SJSA1 (cell line): Measurements from ENCODE around the gene HLA-DOB. TPM values are rescaled to one million over a fixed set of nuclear protein-coding genes. Genes with fewer than 3 reads are reported as not detected.
"Not testable (repeated sequence)": the region's sequence is repeated elsewhere in the genome, so short reads cannot be mapped to it uniquely, and the experiment has no call there.

Experiments
- DNase-seq, 2 experiments: peaks; one replicate each; pipeline ENCODE4 v3.0.0-alpha.2; 2015 to 2020; ENCODE audit warnings: low spot score in 2 of 2, low read depth in 1 of 2
- H3K27ac ChIP-seq: fragments of 250-450 bp; sonication (Bioruptor Pico); 2 replicates; pipeline ENCODE4 v1.5.1; 2020; ENCODE audit warnings: mild to moderate bottlenecking, moderate library complexity
- H3K27me3 ChIP-seq: fragments of 250-450 bp; sonication (Bioruptor Pico); replicated peaks from 2 replicates; pipeline ENCODE4 v1.5.1; 2020; ENCODE audit warnings: mild to moderate bottlenecking, moderate library complexity
- H3K36me3 ChIP-seq: fragments of 250-450 bp; sonication (Bioruptor Pico); 2 replicates; pipeline ENCODE4 v1.5.1; 2020; ENCODE audit warnings: mild to moderate bottlenecking
- H3K4me1 ChIP-seq: fragments of 250-450 bp; sonication (Bioruptor Pico); replicated peaks from 2 replicates; pipeline ENCODE4 v1.6.1; 2021; ENCODE audit warnings: mild to moderate bottlenecking
- H3K4me3 ChIP-seq: fragments of 250-450 bp; sonication (Bioruptor Pico); 2 replicates; pipeline ENCODE4 v1.5.1; 2020; ENCODE audit warnings: mild to moderate bottlenecking
- H3K9me3 ChIP-seq: fragments of 250-450 bp; sonication (Bioruptor Pico); replicated peaks from 2 replicates; pipeline ENCODE4 v1.5.1; 2020; ENCODE audit warnings: mild to moderate bottlenecking
- total RNA-seq: library from RNA; depleted of rRNA; stranded (reverse); fragments of >200 nt; shearing (Covaris generic); gene quantifications from 2 replicates; pipeline ENCODE4 v1.2.3, GENCODE V29; 2014

The HLA-DOB gene
- total RNA-seq, 1 experiment from 2014 or later = 0.32 TPM

GRCh38 chr6:32815115-32815514 lies 1.7 kb downstream of the HLA-DOB start:
- no peak overlapping the region for H3K27ac ChIP-seq
- no peak overlapping the region for H3K4me3 ChIP-seq
- H3K36me3 ChIP-seq = no peaks in the 10 kb centered on the region
- no peak for DNase-seq
- no peaks in the 10 kb centered on the region for H3K9me3 ChIP-seq
- H3K4me1 ChIP-seq = no peaks in the 10 kb centered on the region
- peaks cover 8% of the 10 kb centered on the region; the same call in 1 of the 2 replicates for H3K27me3 ChIP-seq

- Histone ChIP-seq H3K36me3 (no peaks in the 10 kb centered on the region), H3K4me1 (no peaks in the 10 kb centered on the region), H3K27me3 (peaks cover 11% of the 10 kb centered on the region; the same call in 1 of the 2 replicates), H3K9me3 (no peaks in the 10 kb centered on the region), H3K4me3 (no peak overlapping the region), H3K27ac (no peak overlapping the region)
- DNase-seq = no peak
These were observed 2.7 kb downstream of the HLA-DOB start for GRCh38 chr6:32814145-32814544.

GRCh38 chr6:32809171-32809570 lies 7.6 kb downstream of the HLA-DOB start:
- Histone ChIP-seq H3K4me1 (no peaks in the 10 kb centered on the region), H3K4me3 (no peak overlapping the region), H3K36me3 (no peaks in the 10 kb centered on the region), H3K27ac (no peak overlapping the region), H3K9me3 (no peaks in the 10 kb centered on the region), H3K27me3 (peaks cover 12% of the 10 kb centered on the region)
- DNase-seq = no peak

- Histone ChIP-seq H3K27ac (no peak overlapping the region), H3K27me3 (peaks cover 33% of the 10 kb centered on the region), H3K36me3 (no peaks in the 10 kb centered on the region), H3K4me3 (no peak overlapping the region), H3K4me1 (no peaks in the 10 kb centered on the region), H3K9me3 (no peaks in the 10 kb centered on the region)
- no peak for DNase-seq
These were observed 9.7 kb downstream of the HLA-DOB start for GRCh38 chr6:32807020-32807580.

- H3K27me3 ChIP-seq = peaks cover 41% of the 10 kb centered on the region
- not testable (repeated sequence) for H3K9me3 ChIP-seq, DNase-seq, H3K4me1 ChIP-seq, H3K36me3 ChIP-seq, H3K4me3 ChIP-seq, H3K27ac ChIP-seq
These were observed 11.4 kb downstream of the HLA-DOB start for GRCh38 chr6:32805404-32805803.

- Histone ChIP-seq H3K27ac (no peak overlapping the region), H3K27me3 (peaks cover 47% of the 10 kb centered on the region), H3K4me1 (no peaks in the 10 kb centered on the region), H3K9me3 (no peaks in the 10 kb centered on the region), H3K4me3 (no peak overlapping the region), H3K36me3 (no peaks in the 10 kb centered on the region)
- no peak for DNase-seq
These were observed 13.4 kb downstream of the HLA-DOB start for GRCh38 chr6:32803416-32803815.

GRCh38 chr6:32799740-32800139 lies 17.1 kb downstream of the HLA-DOB start:
- DNase-seq = no peak
- peaks cover 56% of the 10 kb centered on the region for H3K27me3 ChIP-seq
- H3K36me3 ChIP-seq = no peaks in the 10 kb centered on the region
- no peaks in the 10 kb centered on the region for H3K9me3 ChIP-seq
- H3K27ac ChIP-seq = no peak overlapping the region
- H3K4me3 ChIP-seq = no peak overlapping the region
- H3K4me1 ChIP-seq = no peaks in the 10 kb centered on the region

- Histone ChIP-seq H3K36me3 (no peaks in the 10 kb centered on the region), H3K9me3 (no peaks in the 10 kb centered on the region), H3K4me1 (no peaks in the 10 kb centered on the region), H3K27me3 (peaks cover 59% of the 10 kb centered on the region), H3K27ac (no peak overlapping the region), H3K4me3 (no peak overlapping the region)
- DNase-seq = no peak
These were observed 17.6 kb downstream of the HLA-DOB start for GRCh38 chr6:32799168-32799567.

GRCh38 chr6:32796848-32797776 lies 19.7 kb downstream of the HLA-DOB start:
- H3K4me3 ChIP-seq = no peak overlapping the region
- DNase-seq = peak; percentile 51 to 68
- H3K36me3 ChIP-seq = no peaks in the 10 kb centered on the region
- peaks cover 59% of the 10 kb centered on the region for H3K27me3 ChIP-seq
- H3K27ac ChIP-seq = no peak overlapping the region
- no peaks in the 10 kb centered on the region for H3K4me1 ChIP-seq
- H3K9me3 ChIP-seq = no peaks in the 10 kb centered on the region

- Histone ChIP-seq H3K9me3 (no peaks in the 10 kb centered on the region), H3K4me3 (no peak overlapping the region), H3K4me1 (no peaks in the 10 kb centered on the region), H3K27ac (no peak overlapping the region), H3K36me3 (no peaks in the 10 kb centered on the region), H3K27me3 (peaks cover 57% of the 10 kb centered on the region)
- no peak for DNase-seq
These were observed 22.3 kb downstream of the HLA-DOB start for GRCh38 chr6:32794510-32794909.

- Histone ChIP-seq H3K27me3 (peaks cover 64% of the 10 kb centered on the region), H3K4me1 (no peaks in the 10 kb centered on the region), H3K27ac (no peak overlapping the region), H3K9me3 (no peaks in the 10 kb centered on the region; the same call in 1 of the 2 replicates), H3K4me3 (no peak overlapping the region), H3K36me3 (no peaks in the 10 kb centered on the region)
- DNase-seq = no peak
These were observed 23.8 kb downstream of the HLA-DOB start for GRCh38 chr6:32792901-32793435.

GRCh38 chr6:32790306-32790705 lies 26.5 kb downstream of the HLA-DOB start:
- DNase-seq = no peak
- Histone ChIP-seq H3K4me3 (no peak overlapping the region), H3K27ac (no peak overlapping the region)

GRCh38 chr6:32785781-32786533 lies 30.8 kb downstream of the HLA-DOB start:
- Histone ChIP-seq H3K4me1 (no peaks in the 10 kb centered on the region), H3K27ac (no peak overlapping the region), H3K36me3 (no peaks in the 10 kb centered on the region), H3K4me3 (no peak overlapping the region), H3K9me3 (no peaks in the 10 kb centered on the region; the same call in none of the 2 replicates), H3K27me3 (peaks cover 36% of the 10 kb centered on the region)
- DNase-seq = peak in 1 of 2 experiments; percentile 33

More at GRCh38 chr6:32790306-32790705, 26.5 kb downstream of the HLA-DOB start:
- Histone ChIP-seq H3K27me3 (peaks cover 66% of the 10 kb centered on the region), H3K36me3 (no peaks in the 10 kb centered on the region), H3K4me1 (no peaks in the 10 kb centered on the region), H3K9me3 (no peaks in the 10 kb centered on the region; the same call in none of the 2 replicates)
